Left colon (tissue), 2 donors: ENCODE measurements around the gene IGFBPL1. TPM values are rescaled to one million over a fixed set of nuclear protein-coding genes. Genes with fewer than 3 reads are reported as not detected.
A peak's percentile ranks its signal among the peaks of the same experiment; 100 is the strongest.

Experiments used
- ATAC-seq: fragments of 200-7000 bp; cut with Tn5 transposase; one replicate; pipeline ENCODE4 v1.9.1; 2020; ENCODE audit warnings: mild to moderate bottlenecking, moderate library complexity
- DNase-seq, 2 donors: peaks; one replicate each; pipeline ENCODE4 v3.0.0-alpha.2; 2020
- intact Hi-C, 2 donors: fragments of 100-400 bp; cut with DNase I in 1 of 2; cut with micrococcal nuclease in 1 of 2; formaldehyde crosslinking; loops; one replicate each; pipeline versions ENCODE4 v1.11.2 to v1.14.0; 2022; cut with DNase I, micrococcal nuclease
- total RNA-seq, 2 donors: library from RNA; stranded (reverse); fragmentation: NEBNext Ultra II Directional; extraction: Animal tissue kit (Norgen Biotek cat#: 25700); gene quantifications; one replicate each; pipeline ENCODE4 v1.2.1, GENCODE V29; 2021
- donor health status: DM: no; HTN: no; CAD: no.
- donor health status: DM: yes; HTN: yes; CAD: no.

The IGFBPL1 gene
- total RNA-seq, 2 donors from 2014 or later = 0.25 to 0.52 TPM

DNA sequence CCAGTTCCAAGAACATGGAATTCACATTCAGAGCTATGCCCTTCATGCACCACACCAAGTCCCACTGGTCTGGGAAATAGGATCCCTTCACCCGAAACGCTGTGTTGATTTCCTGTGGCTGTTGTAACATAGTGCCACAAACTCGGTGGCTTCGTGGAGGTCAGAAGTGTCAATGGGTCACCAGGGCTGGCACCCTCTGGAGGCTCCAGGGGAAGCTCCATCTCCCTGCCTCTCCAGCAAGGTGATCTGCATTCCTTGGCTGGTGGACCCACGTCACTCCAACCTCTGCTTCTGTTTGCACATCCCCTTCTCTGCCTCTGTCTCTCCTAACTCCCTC lies 60.7 kb downstream of the IGFBPL1 start:
- ATAC-seq (no peak), DNase-seq (no peak)
- intact Hi-C loops = loop anchor here in 1 of 2 donors (10.0 kb wide), 2 partner anchors 279 to 459 kb away; partner anchors contain the start of gene SLC25A51

DNA sequence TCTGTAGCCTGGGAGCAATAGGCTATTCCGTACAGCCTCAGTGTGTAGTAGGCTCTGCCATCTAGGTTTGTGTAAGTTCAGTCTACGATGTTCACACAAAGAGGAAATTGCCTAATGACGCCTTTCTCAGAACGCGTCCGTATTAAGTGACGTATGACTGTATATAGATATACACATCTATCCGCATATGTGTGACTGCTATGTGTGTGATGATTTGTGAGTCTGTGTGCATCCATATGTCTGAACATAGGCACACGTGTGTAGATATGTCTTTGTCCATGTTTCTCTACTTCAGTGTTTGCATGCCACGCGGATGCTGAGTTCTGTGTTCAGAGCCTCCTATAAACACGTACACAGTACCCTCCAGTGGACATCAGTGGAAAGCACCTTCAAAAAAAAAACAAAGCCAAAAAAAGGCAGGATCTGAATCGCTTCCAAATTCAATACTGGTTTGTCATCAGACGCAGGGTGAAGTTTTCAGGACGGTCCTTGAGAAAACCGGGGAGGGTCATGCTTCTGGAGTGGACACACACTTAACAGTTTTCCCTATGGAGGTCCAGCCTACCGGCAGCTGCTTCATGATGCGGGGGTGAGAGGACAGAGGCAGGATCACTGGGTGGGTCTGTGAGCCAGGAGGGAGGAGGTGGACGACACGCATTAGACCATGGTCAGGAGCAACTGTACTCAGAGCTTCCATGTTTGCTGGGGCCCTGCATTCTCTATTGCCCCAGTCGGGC lies 61.2 kb downstream of the IGFBPL1 start:
- intact Hi-C loops = loop anchor here in 1 of 2 donors (10.0 kb wide), 2 partner anchors 278 to 458 kb away; partner anchors contain the start of gene SLC25A51
- ATAC-seq (peak; percentile 81), DNase-seq (peak in 1 of 2 donors; percentile 34)

DNA sequence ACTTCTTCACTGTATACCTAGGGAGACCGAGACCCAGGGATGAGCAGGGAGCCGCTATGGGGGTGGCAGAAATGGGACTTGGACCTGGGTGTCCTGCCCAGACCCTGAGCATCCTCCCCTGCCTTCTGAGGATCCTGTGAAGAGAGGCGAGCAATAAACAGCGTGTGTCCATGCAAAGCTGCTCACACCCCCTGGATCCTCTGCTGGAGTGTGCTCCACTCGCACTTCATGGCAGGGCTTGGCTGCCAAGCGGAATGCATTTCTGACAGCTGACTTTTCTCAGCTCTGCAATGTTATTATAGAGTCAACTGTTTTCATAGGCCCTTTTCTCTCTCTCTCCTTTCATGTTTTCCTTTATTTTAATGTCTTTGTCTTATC lies 62.8 kb downstream of the IGFBPL1 start:
- ATAC-seq (no peak), DNase-seq (no peak)
- intact Hi-C loops = loop anchor here in 1 of 2 donors (10.0 kb wide), 2 partner anchors 277 to 457 kb away; partner anchors contain the start of gene SLC25A51

DNA sequence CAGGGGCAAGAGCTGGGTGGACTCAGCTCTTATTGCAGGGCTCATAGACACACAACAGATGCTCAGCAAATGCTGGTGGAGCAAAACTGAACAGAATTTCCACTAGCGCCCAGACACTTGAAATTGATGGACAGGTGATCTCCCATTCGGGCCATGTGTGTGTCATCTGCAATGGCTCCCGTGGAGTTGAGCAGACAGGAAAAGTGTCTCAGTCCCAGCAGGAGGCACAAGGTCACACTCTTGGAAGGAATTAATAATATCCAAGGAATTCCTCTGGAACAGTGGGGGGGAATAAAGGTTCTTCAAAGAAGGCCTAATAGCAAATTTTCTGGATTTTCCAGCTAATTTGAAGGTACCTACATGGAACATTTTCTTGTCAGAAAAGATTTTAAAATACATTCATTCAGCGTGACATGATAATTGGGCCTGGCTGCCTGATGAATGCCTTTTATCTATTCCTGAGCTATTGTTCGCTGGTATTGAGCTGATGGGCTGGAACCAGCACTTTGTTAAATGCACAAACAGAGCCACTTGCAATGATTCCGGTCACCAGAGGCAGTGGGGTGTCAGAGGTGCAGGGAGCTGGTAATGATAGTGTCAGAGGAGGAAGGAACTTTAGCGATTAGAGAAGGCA lies 63.3 kb downstream of the IGFBPL1 start:
- intact Hi-C loops = loop anchor here in 1 of 2 donors (10.0 kb wide), 2 partner anchors 276 to 456 kb away; partner anchors contain the start of gene SLC25A51
- no peak for DNase-seq
- ATAC-seq = no peak

DNA sequence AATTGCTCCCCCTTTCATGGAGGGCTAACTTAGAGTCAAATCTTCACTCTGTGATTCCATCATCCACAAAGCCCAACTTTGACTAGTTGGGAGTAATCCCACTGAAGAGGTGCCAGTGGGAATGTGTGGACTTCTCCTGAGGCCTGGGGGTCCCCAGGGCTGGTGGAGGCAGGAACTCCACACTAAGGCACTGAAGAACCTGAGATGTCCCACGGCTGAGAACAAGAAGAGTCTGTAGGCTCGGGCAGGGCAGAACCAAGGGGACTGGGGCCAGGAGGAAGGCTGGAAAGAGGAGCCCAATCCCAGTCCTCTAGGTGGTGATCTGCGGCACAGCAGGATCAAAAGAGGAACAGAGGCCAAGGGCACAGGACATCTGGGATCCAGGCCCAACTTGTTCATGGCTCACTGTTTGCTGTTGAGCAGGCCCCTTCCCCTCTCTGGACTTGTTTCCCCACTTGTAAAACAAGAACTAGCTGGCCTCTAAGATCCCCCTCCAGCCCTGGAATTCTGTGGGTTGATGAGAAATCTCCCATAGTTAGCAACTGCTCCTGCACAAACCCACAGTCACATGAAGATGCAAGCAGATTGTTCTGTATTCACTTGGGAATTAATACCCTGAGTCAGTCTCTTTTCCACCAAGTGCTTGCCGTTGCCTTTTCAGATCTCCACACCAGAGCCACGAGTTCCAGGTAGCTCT lies 64.4 kb downstream of the IGFBPL1 start:
- intact Hi-C loops = loop anchor here in 1 of 2 donors (10.0 kb wide), 2 partner anchors 275 to 455 kb away; partner anchors contain the start of gene SLC25A51
- ATAC-seq = no peak
- no peak for DNase-seq

DNA sequence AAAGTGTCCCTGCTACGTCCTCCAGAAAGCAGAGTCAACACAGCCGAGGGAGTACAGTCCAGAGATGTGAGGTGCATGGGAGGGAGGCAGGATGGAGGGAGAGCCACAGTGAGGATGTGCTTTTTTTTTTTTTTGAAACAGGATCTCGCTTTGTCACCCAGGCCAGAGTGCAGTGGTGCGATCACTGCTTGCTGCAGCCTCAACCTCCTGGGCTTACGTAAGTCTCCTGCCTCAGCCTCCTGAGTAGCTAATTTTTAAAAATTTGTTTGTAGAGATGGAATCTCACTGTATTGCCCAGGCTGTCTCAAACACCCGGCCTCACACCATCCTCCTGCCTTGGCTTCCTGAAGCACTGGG lies 65.0 kb downstream of the IGFBPL1 start:
- DNase-seq = no peak
- intact Hi-C loops = no loop called here
- no peak for ATAC-seq

DNA sequence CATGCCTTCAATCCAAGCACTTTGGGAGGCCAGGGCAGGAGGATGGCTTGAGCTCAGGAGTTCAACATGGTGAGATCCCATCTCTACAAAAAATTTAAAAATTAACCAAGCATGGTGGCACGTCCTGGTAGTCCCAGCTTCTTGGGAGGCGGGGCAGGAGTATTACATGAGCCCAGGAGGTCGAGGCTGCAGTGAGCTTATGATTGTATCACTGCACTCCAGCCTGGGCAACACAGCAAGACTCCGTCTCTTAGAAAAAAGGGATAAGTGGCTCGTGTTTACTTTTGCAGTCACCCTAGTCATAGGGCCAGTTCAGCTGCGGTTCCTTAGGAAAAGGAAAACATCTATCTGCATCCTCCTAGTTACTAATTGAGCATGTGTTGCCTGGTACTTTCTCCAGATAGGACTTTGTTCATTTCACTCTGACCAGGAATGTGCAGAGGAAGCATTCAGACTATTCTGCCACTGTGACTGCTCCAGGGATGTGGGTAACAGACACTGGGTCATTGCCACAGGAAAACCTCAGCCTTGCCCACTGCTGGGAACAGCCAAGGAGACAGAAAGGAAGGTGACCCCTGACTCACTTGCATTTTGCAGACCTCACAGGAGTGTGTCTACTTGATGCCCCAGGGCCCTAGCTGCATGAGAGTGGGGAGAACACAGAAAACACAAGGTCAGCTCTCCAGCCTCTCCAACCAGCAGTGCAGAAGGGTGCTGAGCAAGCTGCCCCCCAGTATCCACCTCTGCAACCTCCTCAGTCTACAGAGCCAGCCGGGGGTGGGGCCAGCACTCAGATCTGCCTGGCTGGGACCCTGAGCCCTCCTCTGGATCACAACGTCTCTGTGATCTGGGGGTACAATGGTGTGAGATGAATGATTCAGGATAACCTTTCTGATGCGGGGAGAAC lies 65.6 kb downstream of the IGFBPL1 start:
- intact Hi-C loops = no loop called here
- DNase-seq (no peak), ATAC-seq (no peak)

DNA sequence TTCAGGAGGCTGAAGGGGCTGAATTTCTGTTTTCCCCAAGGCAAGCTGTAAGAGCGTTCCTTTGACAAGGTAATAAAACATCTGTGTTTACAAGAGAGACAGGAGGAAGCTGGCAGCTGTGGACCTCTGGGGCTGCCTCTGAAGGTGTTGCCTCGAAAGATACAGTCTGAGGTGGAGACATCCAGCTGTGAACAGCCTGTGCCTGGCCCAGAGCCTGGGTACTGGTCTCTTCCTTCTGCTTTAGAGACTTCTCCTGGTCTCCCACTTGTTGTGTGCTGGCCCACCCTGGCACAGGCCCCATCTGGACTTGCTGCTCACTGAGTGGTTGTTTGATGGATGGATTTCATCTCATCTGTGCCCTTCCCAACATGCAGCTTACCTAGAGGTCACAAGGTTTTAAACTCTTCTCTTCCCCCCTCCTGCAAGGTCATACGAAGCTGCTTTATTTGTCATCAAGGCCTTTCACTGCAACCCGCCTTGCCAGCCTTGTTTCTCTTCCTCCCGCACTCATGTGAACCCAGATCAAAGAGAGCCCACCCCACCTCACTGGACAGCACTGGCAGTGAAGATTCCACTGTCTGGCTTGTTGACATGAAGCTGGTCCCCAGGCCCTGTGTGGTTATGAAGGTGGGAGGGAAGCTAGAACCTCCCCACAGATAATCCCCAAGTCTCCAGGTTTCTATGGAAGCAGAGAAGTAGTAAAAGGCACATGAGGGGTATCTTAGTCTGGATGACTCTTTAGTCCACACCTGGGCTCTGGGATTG lies 66.7 kb downstream of the IGFBPL1 start:
- DNase-seq (no peak), ATAC-seq (no peak)
- intact Hi-C loops = no loop called here

DNA sequence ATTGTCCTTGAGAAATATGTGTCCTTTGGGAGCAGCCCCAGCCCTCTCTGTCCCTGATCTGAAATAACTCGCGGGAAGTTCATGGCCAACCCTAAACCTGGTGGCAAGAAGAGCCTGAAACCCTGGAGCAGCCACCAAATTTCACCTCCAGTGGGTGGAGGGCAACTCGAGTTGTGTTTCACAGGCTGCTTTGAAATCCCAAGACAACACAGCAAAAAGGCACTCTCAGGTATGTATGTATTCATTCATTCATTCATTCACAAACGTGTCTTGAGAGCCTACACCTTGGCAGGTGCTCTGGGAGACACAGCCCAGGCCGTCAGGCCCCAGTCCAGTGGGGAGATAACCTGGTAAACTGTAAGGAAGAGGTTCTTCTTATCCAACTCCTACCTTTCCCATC lies 67.4 kb downstream of the IGFBPL1 start:
- ATAC-seq = no peak
- DNase-seq = no peak
- intact Hi-C loops = no loop called here

Other genes starting within 250 kb of the IGFBPL1 start
- 10 to 100 TPM; 34.7 to 53.9 TPM for gene ALDH1B1, start 31.8 kb downstream of the IGFBPL1 start, total RNA-seq
- gene ANKRD18A, start 196.1 kb upstream of the IGFBPL1 start, total RNA-seq = 10 to 100 TPM; 12.2 to 12.3 TPM